Testis (tissue), 3 donors: Measurements from ENCODE around the gene ZBTB40. TPM values are rescaled to one million over a fixed set of nuclear protein-coding genes. Genes with fewer than 3 reads are reported as not detected.

Experiments used
- DNase-seq: peaks from one replicate; pipeline ENCODE4 v3.0.0-alpha.2; 2019
- H3K27ac ChIP-seq, 2 donors: fragments of 200-600 bp; sonication (generic); one replicate each; pipeline ENCODE4 v1.5.1; 2019
- H3K27me3 ChIP-seq: fragments of 200-600 bp; sonication (generic); one replicate; pipeline ENCODE4 v1.5.1; 2019
- H3K36me3 ChIP-seq: fragments of 200-600 bp; sonication (generic); one replicate; pipeline ENCODE4 v1.5.1; 2017; ENCODE audit warnings: low read depth; ENCODE audit errors: missing control alignments
- H3K4me1 ChIP-seq: fragments of 200-600 bp; sonication (generic); one replicate; pipeline ENCODE4 v1.5.1; 2019
- H3K4me3 ChIP-seq, 2 donors: fragments of 200-600 bp; sonication (generic); one replicate each; pipeline ENCODE4 v1.5.1; 2017 to 2019
- H3K9me3 ChIP-seq: fragments of 200-600 bp; sonication (generic); one replicate; pipeline ENCODE4 v1.5.1; 2017
- POLR2A ChIP-seq: fragments of 450-650 bp; IDR thresholded peaks from one replicate; pipeline ENCODE4 v1.6.1; 2017; ENCODE audit warnings: antibody characterized with exemption, mild to moderate bottlenecking, moderate library complexity
- WGBS, 2 donors: methylation state at CpG; one replicate each; pipeline ENCODE4 v1.1.5; 2018; 5-methylcytosine and 5-hydroxymethylcytosine counted together
- intact Hi-C: fragments of 100-400 bp; cut with DNase I; formaldehyde crosslinking; loops from one replicate; pipeline ENCODE4 v1.15.1; 2023; ENCODE audit warnings: low total_unique reads
- polyA plus RNA-seq: library from polyadenylated mRNA; stranded (reverse); fragments of 350-450 nt; fragmentation: Illumina TruSeq; extraction: RNeasy Lipid Tissue Mini Kit (QIAGEN cat#74804); gene quantifications from one replicate; pipeline ENCODE4 v1.2.3, GENCODE V29; 2014; ENCODE audit warnings: low read depth, low replicate concordance; ENCODE audit not compliant: insufficient read depth
- total RNA-seq, 2 donors: library from RNA; depleted of rRNA; stranded (reverse); fragments of >200 nt; gene quantifications; one replicate each; pipeline ENCODE4 v1.2.3, GENCODE V29; 2016
- TF ChIP-seq, protein P1 (sequence below), 3 experiments: fragments of 450-650 bp in 2 of 3; fragments of 200-600 bp in 1 of 3; sonication (generic) in 1 of 3; IDR thresholded peaks; one replicate each; pipeline ENCODE4 v1.5.1; 2016 to 2019; ENCODE audit warnings: antibody characterized with exemption in 3 of 3, mild to moderate bottlenecking in 2 of 3, moderate library complexity in 1 of 3

Gene ZBTB40
- total and polyA plus RNA-seq, 3 donors from 2014 or later = 15.6 to 28.6 (median 28.1) TPM

DNA sequence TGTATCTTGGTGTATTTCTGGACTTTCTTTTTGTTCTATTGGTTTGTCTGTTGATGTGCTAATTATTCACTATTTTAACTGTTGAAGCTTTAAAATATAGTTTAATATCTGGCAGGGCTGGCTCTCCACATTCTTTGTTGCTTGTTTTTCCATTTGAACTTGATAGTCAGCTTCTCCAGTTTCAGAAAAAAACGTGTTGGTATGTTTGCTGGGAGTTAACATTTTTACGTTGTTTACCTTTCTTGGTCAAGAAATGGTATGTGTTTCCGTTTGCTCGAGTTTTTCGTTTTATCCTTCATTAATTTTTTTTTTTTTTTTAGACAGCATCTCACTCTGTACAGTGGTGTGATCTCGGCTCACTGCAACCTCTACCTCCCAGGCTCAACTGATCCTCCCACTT is 16.9 kb upstream of the ZBTB40 start:
- WGBS, 2 donors = 60 to 72% methylated on average over 6 of the region's 6 CpGs
- H3K9me3 ChIP-seq = no peaks in the 10 kb centered on the region
- TF ChIP-seq, protein P1, sequence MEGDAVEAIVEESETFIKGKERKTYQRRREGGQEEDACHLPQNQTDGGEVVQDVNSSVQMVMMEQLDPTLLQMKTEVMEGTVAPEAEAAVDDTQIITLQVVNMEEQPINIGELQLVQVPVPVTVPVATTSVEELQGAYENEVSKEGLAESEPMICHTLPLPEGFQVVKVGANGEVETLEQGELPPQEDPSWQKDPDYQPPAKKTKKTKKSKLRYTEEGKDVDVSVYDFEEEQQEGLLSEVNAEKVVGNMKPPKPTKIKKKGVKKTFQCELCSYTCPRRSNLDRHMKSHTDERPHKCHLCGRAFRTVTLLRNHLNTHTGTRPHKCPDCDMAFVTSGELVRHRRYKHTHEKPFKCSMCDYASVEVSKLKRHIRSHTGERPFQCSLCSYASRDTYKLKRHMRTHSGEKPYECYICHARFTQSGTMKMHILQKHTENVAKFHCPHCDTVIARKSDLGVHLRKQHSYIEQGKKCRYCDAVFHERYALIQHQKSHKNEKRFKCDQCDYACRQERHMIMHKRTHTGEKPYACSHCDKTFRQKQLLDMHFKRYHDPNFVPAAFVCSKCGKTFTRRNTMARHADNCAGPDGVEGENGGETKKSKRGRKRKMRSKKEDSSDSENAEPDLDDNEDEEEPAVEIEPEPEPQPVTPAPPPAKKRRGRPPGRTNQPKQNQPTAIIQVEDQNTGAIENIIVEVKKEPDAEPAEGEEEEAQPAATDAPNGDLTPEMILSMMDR (IDR thresholded peaks at IDR 0.05) = no peak
- no peak for TF ChIP-seq POLR2A
- no peaks in the 10 kb centered on the region for H3K36me3 ChIP-seq
- intact Hi-C loops = no loop called here
- DNase-seq = no peak
- no peak overlapping the region for H3K4me3 ChIP-seq
- no peaks in the 10 kb centered on the region for H3K27me3 ChIP-seq
- no peaks in the 10 kb centered on the region for H3K4me1 ChIP-seq
- H3K27ac ChIP-seq = no peak overlapping the region

DNA sequence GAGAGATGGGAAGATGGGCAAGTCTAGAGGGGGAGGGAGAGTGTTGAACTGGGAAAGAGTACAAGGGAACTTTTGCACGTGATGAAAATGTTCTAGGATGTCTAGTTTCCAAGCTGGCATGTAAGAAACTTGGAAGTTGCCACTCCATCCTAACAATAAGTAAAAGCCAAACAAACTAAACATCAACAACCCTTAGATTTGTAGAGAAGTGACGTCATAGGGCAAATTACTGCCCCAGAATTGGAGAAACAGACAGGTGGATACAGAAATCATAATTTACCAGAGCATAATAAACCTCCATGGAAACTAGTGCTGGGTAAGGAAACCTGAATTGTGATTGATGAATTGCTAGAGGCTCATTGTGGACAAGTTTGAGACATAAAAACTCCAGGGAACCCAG is 14.7 kb upstream of the ZBTB40 start:
- Histone ChIP-seq H3K9me3 (no peaks in the 10 kb centered on the region), H3K27me3 (no peaks in the 10 kb centered on the region), H3K36me3 (no peaks in the 10 kb centered on the region), H3K27ac (no peak overlapping the region), H3K4me3 (no peak overlapping the region), H3K4me1 (no peaks in the 10 kb centered on the region)
- DNase-seq = no peak
- 77 to 78% methylated on average over 2 of the region's 2 CpGs for WGBS, 2 donors
- intact Hi-C loops = no loop called here
- no peak for TF ChIP-seq POLR2A
- TF ChIP-seq, protein P1 (IDR thresholded peaks at IDR 0.05) = no peak

GRCh38 chr1:22437573-22437972 is 14.1 kb upstream of the ZBTB40 start:
- H3K9me3 ChIP-seq = no peaks in the 10 kb centered on the region
- H3K4me1 ChIP-seq = no peaks in the 10 kb centered on the region
- no peak overlapping the region for H3K27ac ChIP-seq
- TF ChIP-seq, protein P1 (IDR thresholded peaks at IDR 0.05) = no peak
- no peak for TF ChIP-seq POLR2A
- H3K36me3 ChIP-seq = no peaks in the 10 kb centered on the region
- intact Hi-C loops = no loop called here
- no peak overlapping the region for H3K4me3 ChIP-seq
- 80 to 92% methylated on average over 13 of the region's 13 CpGs for WGBS, 2 donors
- DNase-seq = no peak
- no peaks in the 10 kb centered on the region for H3K27me3 ChIP-seq

GRCh38 chr1:22440582-22440981 is 11.1 kb upstream of the ZBTB40 start:
- Histone ChIP-seq H3K4me3 (no peak overlapping the region), H3K27ac (no peak overlapping the region), H3K4me1 (no peaks in the 10 kb centered on the region), H3K27me3 (no peaks in the 10 kb centered on the region), H3K9me3 (no peaks in the 10 kb centered on the region), H3K36me3 (no peaks in the 10 kb centered on the region)
- intact Hi-C loops = no loop called here
- no peak for DNase-seq
- TF ChIP-seq, protein P1 (IDR thresholded peaks at IDR 0.05) = no peak
- no peak for TF ChIP-seq POLR2A

GRCh38 chr1:22442212-22442894 is 9.3 kb upstream of the ZBTB40 start:
- H3K9me3 ChIP-seq = no peaks in the 10 kb centered on the region
- no peaks in the 10 kb centered on the region for H3K4me1 ChIP-seq
- DNase-seq = no peak
- no peak overlapping the region for H3K4me3 ChIP-seq
- intact Hi-C loops = no loop called here
- H3K27me3 ChIP-seq = no peaks in the 10 kb centered on the region
- no peaks in the 10 kb centered on the region for H3K36me3 ChIP-seq
- 27 to 63% methylated on average over 5 of the region's 5 CpGs for WGBS, 2 donors
- H3K27ac ChIP-seq = no peak overlapping the region
- TF ChIP-seq POLR2A = no peak
- TF ChIP-seq, protein P1 (IDR thresholded peaks at IDR 0.05) = no peak
